ENCODE data around the gene FREM1. TPM values are rescaled to one million over a fixed set of nuclear protein-coding genes. Genes with fewer than 3 reads are reported as not detected.
A peak's percentile ranks its signal among the peaks of the same experiment; 100 is the strongest.

Gene FREM1
- polyA plus RNA-seq, 1 donor from 2014 or later: 2.3 TPM

DNA sequence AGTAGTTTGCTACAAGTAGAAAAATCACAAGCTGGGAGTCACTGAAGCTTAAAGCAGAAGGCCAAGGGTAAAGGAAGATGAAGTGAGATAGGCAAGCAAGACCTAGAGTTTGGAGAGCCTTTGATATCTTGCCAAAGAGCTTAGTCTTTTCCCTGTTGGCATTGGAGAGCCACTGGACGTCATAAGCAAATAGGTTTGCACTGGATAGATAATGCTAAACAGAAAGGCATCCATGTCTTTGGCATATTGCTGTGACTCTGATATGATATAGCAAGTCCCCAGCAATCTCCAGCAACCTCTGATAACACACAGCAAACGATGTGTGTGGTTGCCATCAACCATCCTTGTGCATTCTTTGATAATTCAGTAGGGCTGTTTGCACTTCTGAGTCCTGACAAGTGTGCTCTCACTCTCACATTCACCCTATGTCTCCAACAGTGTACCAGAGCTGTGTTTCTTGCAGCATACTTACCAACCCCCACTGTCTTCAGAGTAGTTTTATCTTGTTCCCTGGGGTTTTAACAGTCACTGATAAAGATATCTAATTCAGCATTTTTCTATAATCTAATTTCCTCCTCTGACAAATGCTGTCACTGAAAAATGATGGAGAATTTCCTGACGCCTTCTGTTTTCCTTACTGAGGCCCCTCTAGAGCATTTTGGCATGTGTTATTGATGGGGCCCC, 16.9 kb upstream of the FREM1 start:
- no peaks in the 10 kb centered on the region for H4K20me1 ChIP-seq (ENCODE audit: insufficient read depth)
- H3F3A ChIP-seq (ENCODE audit: insufficient read depth, low read length, poor library complexity, severe bottlenecking): no peaks in the 10 kb centered on the region
- no peak overlapping the region for H2AFZ ChIP-seq (ENCODE audit: low read depth, low read length)
- H3K9ac ChIP-seq (ENCODE audit: low read length): no peak overlapping the region
- TF ChIP-seq RAD21 (conservative IDR thresholded peaks at IDR 0.05) (no peak), EP300 (conservative IDR thresholded peaks at IDR 0.05; ENCODE audit: poor library complexity, severe bottlenecking) (no peak), MXI1 (conservative IDR thresholded peaks at IDR 0.05; ENCODE audit: poor library complexity, severe bottlenecking) (no peak), POLR2AphosphoS5 (IDR thresholded peaks at IDR 0.05) (peak; percentile 71), EZH2 (IDR thresholded peaks at IDR 0.05; ENCODE audit: borderline replicate concordance, insufficient read depth, low read length, poor library complexity, severe bottlenecking) (no peak)
- TF ChIP-seq, protein P1, sequence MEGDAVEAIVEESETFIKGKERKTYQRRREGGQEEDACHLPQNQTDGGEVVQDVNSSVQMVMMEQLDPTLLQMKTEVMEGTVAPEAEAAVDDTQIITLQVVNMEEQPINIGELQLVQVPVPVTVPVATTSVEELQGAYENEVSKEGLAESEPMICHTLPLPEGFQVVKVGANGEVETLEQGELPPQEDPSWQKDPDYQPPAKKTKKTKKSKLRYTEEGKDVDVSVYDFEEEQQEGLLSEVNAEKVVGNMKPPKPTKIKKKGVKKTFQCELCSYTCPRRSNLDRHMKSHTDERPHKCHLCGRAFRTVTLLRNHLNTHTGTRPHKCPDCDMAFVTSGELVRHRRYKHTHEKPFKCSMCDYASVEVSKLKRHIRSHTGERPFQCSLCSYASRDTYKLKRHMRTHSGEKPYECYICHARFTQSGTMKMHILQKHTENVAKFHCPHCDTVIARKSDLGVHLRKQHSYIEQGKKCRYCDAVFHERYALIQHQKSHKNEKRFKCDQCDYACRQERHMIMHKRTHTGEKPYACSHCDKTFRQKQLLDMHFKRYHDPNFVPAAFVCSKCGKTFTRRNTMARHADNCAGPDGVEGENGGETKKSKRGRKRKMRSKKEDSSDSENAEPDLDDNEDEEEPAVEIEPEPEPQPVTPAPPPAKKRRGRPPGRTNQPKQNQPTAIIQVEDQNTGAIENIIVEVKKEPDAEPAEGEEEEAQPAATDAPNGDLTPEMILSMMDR (IDR thresholded peaks at IDR 0.05; ENCODE audit: poor library complexity, severe bottlenecking): no peak
- TF ChIP-seq, protein P2, sequence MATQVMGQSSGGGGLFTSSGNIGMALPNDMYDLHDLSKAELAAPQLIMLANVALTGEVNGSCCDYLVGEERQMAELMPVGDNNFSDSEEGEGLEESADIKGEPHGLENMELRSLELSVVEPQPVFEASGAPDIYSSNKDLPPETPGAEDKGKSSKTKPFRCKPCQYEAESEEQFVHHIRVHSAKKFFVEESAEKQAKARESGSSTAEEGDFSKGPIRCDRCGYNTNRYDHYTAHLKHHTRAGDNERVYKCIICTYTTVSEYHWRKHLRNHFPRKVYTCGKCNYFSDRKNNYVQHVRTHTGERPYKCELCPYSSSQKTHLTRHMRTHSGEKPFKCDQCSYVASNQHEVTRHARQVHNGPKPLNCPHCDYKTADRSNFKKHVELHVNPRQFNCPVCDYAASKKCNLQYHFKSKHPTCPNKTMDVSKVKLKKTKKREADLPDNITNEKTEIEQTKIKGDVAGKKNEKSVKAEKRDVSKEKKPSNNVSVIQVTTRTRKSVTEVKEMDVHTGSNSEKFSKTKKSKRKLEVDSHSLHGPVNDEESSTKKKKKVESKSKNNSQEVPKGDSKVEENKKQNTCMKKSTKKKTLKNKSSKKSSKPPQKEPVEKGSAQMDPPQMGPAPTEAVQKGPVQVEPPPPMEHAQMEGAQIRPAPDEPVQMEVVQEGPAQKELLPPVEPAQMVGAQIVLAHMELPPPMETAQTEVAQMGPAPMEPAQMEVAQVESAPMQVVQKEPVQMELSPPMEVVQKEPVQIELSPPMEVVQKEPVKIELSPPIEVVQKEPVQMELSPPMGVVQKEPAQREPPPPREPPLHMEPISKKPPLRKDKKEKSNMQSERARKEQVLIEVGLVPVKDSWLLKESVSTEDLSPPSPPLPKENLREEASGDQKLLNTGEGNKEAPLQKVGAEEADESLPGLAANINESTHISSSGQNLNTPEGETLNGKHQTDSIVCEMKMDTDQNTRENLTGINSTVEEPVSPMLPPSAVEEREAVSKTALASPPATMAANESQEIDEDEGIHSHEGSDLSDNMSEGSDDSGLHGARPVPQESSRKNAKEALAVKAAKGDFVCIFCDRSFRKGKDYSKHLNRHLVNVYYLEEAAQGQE (IDR thresholded peaks at IDR 0.05; ENCODE audit: borderline replicate concordance): no peak
- H3K9me3 ChIP-seq (ENCODE audit: low read length): no peaks in the 10 kb centered on the region
- H3K79me2 ChIP-seq (replicated peaks; ENCODE audit: insufficient read depth, low read length): no peaks in the 10 kb centered on the region
- H3K4me3 ChIP-seq (ENCODE audit: low read length): no peak overlapping the region
- no peak overlapping the region for H3K4me2 ChIP-seq (ENCODE audit: low read length)
- H3K27ac ChIP-seq (ENCODE audit: low read length): no peak overlapping the region
- no peaks in the 10 kb centered on the region for H3K27me3 ChIP-seq (ENCODE audit: insufficient read depth, low read depth, low read length)
- no peaks in the 10 kb centered on the region for H3K36me3 ChIP-seq (ENCODE audit: insufficient read depth, low read length)
- no peaks in the 10 kb centered on the region for H3K9me2 ChIP-seq (ENCODE audit: insufficient read depth, low read length)

GRCh38 chr9:14924230-14925219, 14.3 kb upstream of the FREM1 start:
- H3K4me2 ChIP-seq (ENCODE audit: low read length): no peak overlapping the region
- no peaks in the 10 kb centered on the region for H3K36me3 ChIP-seq (ENCODE audit: insufficient read depth, low read length)
- H4K20me1 ChIP-seq (ENCODE audit: insufficient read depth): no peaks in the 10 kb centered on the region
- H3K27ac ChIP-seq (ENCODE audit: low read length): no peak overlapping the region
- H3K27me3 ChIP-seq (ENCODE audit: insufficient read depth, low read depth, low read length): no peaks in the 10 kb centered on the region
- H3K9ac ChIP-seq (ENCODE audit: low read length): no peak overlapping the region
- TF ChIP-seq, protein P2 (IDR thresholded peaks at IDR 0.05; ENCODE audit: borderline replicate concordance): no peak
- no peak for TF ChIP-seq TAF1 (IDR thresholded peaks at IDR 0.05; ENCODE audit: low read depth)
- TF ChIP-seq SMC3 (conservative IDR thresholded peaks at IDR 0.05; ENCODE audit: poor library complexity): no peak
- TF ChIP-seq, protein P1 (IDR thresholded peaks at IDR 0.05; ENCODE audit: poor library complexity, severe bottlenecking): no peak
- no peak for TF ChIP-seq MXI1 (conservative IDR thresholded peaks at IDR 0.05; ENCODE audit: poor library complexity, severe bottlenecking)
- TF ChIP-seq EP300 (conservative IDR thresholded peaks at IDR 0.05; ENCODE audit: poor library complexity, severe bottlenecking): no peak
- TF ChIP-seq EZH2 (IDR thresholded peaks at IDR 0.05; ENCODE audit: borderline replicate concordance, insufficient read depth, low read length, poor library complexity, severe bottlenecking): no peak
- no peak for TF ChIP-seq POLR2AphosphoS5 (IDR thresholded peaks at IDR 0.05)
- no peak for TF ChIP-seq RAD21 (conservative IDR thresholded peaks at IDR 0.05)
- no peaks in the 10 kb centered on the region for H3K79me2 ChIP-seq (replicated peaks; ENCODE audit: insufficient read depth, low read length)
- H3K4me3 ChIP-seq (ENCODE audit: low read length): no peak overlapping the region
- H2AFZ ChIP-seq (ENCODE audit: low read depth, low read length): no peak overlapping the region
- no peaks in the 10 kb centered on the region for H3F3A ChIP-seq (ENCODE audit: insufficient read depth, low read length, poor library complexity, severe bottlenecking)
- no peaks in the 10 kb centered on the region for H3K9me3 ChIP-seq (ENCODE audit: low read length)
- H3K9me2 ChIP-seq (ENCODE audit: insufficient read depth, low read length): no peaks in the 10 kb centered on the region

Measured in neural cell (in vitro differentiated cells).